ENCODE measurements around the gene SPAM1.
"Not testable (repeated sequence)": the region's sequence is repeated elsewhere in the genome, so short reads cannot be mapped to it uniquely, and the experiment has no call there.

SPAM1 gene

DNA sequence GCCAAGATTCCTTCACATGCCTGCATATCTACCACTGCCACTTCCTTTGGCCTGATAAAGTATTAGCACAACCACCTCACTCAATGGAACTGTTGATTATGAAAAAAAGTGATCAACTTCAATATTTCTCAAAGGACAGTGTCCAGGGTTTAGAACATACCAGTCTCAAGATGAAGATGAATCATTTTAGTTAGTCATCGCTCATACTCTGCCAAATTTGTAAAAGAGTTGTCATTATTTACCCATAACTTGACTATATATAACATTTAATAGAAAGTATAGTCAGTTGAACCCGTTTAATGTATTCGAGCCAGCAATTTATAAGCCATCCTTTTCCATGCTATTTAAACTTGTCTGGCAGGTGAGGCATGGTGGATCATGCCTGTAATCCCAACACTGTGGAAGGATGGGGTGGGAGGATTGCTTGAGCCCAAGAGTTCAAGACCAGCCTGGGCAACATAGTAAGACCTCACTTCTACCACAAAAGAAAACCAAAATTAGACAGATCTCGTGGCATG, 33.2 kb downstream of the SPAM1 start:
- DNase-seq = no peak

DNA sequence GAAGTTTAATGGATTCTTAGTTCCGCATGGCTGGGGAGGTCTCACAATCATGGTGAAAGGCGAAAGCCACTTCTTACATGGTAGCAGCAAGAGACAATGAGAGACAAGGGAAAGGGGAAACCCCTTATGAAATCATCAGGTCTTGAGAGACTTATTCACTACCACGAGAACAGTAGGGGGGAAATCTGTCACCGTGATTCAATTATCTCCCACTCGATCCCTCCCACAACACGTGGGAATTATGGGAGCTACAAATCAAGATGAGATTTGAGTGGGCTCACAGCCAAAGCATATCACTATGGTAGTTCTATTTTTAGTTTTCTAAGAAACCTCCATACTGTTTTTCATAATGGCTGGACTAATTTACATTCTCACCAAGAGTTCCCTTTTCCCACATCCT, 36.7 kb downstream of the SPAM1 start:
- no peak for DNase-seq

DNA sequence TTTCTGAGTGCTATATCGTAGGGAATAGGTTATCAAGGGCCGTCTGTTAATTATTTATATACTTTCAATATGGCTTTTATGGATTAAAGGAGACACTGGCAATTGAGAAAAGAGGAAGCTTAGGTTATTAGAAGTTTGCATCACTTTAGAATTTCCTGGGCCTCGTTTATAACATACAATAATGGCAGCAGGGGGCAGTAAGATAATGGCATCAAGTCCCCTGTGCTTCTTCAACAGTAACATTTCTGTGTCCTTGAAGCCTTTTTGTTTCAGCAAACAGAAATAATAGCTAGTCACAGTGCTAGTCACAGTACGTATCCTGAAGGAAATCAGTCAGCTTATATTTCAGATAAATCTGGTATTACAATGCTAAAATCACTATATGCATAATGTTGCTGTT, 41.9 kb downstream of the SPAM1 start:
- DNase-seq = no peak

DNA sequence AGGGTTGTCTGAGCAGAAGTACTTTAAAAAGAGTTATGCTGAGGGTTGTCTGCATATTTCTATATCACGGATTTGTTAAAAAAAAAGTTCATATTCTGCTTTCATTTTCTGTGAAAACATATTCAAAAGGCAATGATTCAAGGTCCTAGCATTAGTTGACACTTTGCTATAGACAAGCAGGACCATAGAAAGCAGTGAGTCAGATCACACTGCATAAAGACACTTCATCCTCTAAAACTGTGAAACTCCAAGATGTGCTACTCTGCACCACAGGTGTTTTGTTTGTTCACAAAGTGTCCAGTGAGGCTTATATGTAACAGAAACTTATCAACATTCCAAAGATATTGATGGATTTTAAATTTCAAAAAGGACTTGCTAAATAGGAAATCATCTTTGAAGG, 47.0 kb downstream of the SPAM1 start:
- no peak for DNase-seq

DNA sequence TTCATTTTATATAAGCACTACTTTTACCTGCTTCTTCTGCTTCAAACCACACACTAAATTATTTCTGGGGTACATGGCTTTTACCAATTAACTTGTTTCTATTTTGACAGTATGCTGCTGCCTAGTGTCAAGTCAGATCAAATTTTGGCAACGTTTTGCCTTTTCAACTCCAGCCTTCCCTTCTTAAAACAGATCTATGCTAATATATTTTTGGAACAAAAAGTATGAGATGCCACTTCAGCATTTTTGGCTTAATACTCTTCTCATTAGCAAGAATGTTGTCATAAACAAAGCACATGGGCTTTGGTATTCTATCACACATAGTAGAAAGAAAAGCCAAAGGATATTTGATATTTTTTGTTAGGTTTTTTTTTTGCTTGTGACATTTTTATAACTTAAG, 47.8 kb downstream of the SPAM1 start:
- DNase-seq = no peak

DNA sequence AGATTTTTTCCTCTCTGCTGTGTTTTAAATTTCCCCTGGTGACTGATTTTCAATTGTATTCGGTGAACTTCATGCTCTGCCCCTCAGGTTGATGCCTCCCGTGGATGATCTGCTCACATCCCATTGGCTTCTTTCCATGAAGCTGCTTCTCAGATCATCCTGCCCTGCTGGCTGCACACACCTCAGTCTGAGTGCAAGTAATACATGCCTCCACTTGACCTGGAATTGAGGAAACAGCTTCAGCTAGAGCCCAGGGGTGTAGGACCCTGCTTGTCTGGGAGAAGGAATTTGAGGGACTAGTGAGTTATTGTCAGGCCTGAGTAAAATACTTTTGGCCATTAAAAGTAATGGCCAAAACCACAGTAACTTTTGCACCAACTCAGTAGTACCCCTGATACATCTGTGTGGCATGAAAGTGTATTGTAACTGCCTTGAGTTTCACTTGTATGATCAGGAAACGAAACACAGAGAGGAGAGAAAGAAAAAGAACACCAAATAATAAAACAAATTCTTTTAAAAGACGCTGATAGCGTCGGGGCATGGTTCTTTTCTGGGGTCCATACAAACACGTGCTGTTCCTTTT, 49.4 kb downstream of the SPAM1 start:
- no peak for DNase-seq

DNA sequence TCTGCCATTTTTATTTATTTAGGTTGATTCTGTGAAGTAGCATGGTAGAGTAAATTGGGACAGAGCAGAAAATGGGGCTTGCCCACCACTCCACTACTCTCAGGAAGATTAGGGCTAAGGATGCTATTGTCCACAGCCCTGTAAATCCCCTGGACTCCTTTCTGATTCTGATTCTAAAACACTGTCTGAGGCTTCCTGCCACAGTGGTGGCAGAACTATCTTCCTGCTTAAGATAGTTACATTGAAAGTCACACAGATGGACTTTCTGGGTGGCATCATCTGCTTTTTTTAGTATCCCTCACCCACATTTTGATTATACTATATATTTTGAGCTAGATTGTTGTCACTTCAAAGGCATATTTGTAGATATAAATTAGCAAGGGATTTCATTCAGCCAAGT, 50.0 kb downstream of the SPAM1 start:
- DNase-seq = no peak

DNA sequence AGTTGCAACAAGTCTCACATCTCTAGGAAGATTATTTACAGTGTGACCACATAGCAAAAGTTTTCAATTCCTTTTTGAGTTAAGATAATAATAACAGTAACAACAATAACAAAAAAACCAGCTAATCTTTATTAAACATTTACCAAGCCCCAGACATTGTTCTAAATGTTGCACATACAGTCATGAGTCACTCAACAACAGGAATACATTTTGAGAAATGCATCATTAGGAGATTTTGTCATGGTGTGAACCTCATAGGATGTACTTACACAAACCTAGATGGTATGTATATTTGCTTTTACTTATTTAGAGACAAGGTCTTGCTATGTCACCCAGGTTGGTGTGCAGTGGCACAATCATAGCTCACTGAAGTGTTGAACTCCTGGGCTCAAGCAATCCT, 52.0 kb downstream of the SPAM1 start:
- DNase-seq = no peak

DNA sequence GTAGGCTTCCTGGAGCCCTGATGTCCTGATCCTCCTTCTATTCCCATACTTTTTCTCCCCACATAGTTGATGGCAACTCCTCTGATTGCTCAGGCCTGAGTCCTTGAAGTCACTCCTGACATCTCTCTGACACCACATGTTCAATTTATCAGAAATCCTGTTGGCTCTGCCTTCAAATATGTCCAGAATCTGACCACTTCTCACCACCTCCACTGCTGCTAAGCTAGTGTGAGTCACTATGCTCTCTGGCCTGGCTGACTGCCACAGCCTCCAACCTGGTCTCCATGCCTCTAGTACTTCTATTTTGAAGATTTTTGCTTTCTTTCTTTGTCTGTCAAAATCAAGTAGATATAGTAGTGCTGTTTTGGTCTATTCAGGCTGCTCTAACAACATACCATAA, 54.8 kb downstream of the SPAM1 start:
- no peak for DNase-seq

DNA sequence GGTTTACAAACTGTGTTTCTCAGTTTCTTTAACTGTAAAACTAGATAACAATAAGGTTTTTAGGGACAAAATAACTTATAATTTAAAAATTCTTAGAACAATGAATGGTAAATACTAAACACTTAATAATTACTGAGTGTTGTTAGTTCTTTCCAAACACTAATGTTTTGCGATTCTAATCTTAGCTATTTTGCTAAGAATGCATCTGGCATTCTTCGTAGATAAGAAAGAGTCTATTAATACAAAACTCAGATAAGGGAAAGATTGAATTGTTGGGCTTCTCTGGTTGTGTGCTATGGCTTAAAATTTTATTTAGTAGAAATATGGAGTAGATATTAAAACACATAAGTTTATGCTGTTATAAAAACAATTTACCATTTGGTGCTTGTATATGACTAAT, 62.4 kb downstream of the SPAM1 start:
- DNase-seq = no peak

DNA sequence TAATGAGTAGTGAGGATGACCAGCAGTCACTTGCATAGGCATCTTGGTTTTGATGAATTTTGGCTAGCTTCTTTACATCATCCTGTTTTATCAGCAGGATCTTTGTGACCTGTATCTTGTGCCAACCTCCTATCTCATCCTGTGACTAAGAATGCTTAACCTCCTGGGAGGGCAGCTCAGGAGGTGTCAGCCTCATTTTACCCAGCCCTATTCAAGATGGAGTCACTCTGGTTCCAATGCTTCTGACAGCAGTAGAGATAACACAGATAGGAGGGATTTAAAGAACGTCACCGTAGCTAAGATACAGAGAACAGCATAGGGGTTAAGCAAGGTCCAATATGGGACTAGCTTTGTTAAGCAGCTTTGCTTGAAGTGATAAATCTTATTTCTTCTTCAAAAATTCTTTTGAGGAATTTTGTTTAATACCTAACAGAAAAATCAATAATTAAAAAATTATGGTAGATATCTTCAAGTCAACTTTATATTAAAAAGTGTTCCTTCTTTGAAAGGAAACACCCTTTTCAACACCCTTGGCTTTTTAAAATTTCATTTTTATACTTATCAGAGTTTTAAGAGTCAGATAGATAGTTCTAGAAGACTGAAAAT, 68.0 kb downstream of the SPAM1 start:
- no peak for DNase-seq

DNA sequence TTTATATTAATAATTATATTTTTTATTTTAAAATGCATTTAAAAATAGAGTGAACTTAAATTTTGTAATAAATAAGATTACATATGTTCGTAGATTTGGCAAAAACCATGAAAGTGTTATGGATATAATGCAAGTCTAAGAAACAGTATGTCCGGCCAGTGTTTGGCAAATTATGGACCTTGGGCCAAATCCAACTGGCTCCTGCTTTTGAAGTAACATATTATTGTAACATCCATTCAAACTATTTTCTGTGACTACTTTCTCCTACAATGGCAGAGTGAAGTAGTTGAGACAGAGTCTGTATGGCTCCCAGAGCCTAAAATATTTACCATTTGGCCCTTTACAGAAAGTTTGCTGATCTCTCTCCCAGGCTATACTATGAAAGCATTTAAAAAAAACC, 69.0 kb downstream of the SPAM1 start:
- DNase-seq = no peak

DNA sequence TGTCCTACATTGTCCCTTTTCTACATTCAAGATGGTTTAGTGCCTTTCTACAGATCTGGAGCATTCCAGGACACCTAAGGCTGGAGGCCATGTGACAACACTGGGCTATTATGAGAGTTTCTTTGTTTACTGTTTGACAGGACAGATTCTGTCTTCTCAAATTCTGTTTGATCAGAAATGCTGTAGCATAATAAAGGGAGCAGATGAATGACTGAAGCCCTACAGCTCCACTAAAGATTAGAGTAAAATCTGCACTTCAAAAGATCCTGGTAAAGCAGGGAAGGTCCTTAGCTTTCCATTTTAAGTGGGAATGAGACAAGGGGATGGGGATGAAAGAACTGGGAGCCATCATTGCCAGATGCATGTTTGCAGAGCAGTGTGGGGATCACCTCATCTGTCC, 69.4 kb downstream of the SPAM1 start:
- no peak for DNase-seq

DNA sequence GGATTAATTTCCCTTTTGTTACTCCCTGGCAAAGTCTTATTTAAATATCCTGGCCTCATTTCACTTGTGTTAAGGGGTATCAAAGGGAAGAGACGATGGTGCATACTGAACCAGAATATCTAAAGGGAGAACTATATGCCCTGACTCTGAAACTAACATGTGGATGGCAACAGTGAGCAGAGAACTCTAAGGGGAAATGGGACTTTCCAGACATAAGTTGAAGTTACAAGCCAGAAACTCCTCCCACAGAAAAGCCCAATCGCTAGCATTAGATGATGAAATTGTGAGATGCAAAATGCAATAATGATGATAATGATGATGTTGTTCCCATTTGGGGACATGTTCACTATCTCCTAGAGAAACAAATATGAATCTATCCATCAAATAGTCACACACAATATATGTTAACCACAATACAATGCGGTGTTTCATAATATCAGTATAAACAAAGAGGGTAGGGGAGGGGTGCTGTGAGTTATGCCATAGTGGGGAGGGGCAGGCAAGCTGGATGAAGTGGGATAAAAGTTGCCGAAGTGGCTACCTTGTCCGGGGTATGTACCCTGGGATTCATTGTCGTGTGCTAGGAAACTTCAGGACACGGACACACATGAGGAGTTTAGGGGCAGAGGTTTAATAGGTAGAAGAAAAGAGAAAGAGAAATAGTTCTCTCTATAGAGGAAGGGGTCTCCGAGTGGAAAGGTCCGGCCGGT, 70.7 kb downstream of the SPAM1 start:
- DNase-seq = no peak

DNA sequence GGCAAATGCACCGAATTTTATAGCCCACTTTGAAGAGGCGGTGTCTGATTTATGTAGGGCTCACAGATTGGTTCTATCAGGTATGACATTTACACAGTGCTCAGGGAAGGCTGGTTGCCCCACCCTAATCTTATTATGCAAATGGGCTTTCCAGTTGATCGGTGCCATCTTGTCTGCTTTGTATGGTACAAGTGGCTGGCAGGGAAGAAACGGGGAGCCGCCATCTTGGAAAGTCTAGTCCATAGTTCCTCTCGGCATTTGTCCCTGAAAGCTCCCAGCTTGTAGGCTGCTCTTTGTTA, 71.2 kb downstream of the SPAM1 start:
- no peak for DNase-seq

DNA sequence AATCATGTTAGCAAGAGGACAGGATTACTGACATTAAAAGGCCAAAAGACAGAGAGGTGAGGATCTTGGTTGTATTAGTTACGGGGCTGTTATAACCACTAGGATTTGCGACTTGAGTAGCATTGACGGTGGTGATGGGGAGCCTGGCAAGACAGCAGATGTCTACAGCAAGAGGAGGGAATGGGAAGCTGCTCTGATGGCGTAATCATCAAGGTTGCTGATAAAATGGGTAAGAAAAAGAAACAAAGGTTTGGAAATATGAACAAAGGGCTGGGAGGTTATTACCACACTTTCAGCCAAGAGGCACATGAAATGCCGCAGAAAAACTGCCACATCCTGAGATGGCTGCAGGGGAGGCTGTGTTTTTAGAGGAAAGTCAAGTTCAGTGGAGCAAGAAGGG, 73.9 kb downstream of the SPAM1 start:
- no peak for DNase-seq

DNA sequence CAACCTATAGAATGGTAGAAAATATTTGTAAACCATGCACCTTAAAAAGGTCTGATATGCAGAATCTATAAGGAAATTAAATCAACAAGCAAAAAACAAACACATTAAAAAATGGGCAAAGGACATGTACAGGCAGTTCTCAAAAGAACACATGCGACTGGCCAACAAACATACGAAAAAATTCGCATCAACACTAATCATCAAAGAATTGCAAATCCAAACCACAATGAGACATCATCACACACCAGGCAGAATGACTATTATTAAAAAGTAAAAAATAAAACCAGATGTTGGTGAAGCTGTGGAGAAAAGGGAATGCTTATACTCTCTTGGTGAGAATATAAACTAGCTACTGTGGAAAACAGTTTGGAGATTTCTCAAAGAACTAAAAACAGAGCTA, 74.7 kb downstream of the SPAM1 start:
- no peak for DNase-seq

DNA sequence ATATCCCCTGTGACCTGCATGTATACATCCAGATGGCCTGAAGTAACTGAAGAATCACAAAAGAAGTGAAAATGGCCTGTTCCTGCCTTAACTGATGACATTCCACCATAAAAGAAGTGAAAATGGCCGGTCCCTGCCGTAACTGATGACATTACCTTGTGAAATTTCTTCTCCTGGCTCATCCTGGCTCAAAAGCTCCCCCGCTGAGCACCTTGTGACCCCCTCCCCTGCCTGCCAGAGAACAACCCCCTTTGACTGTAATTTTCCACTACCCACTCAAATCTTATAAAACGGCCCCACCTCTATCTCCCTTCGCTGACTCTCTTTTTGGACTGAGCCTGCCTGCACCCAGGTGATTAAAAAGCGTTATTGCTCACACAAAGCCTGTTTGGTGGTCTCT, 83.3 kb downstream of the SPAM1 start:
- DNase-seq = not testable (repeated sequence)

DNA sequence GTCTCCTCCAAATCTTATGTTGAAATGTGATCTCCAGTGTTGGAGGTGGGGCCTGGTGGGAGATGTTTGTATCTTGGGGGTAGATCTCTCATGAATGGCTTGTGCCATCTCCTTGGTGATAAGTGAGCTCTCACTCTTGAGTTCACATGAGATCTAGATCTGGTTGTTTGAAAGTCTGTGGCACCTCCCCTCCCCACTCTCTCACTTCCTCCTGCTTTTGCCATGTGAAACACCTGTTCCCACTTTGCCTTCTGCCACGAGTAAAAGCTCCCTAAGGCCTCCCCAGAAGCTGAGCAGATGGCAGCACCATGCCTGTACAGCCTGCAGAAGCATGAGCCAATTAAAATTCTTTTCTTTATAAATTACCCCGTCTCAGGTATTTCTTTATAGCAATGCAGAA, 84.3 kb downstream of the SPAM1 start:
- no peak for DNase-seq
